PC-3 (cell line): ENCODE results near the gene ZSCAN2. TPM values are rescaled to one million over a fixed set of nuclear protein-coding genes. Genes with fewer than 3 reads are reported as not detected.

Experiments used
- ATAC-seq: fragments of 200-7000 bp; cut with Tn5 transposase; 2 replicates; pipeline ENCODE4 v1.9.1; 2020; ENCODE audit warnings: mild to moderate bottlenecking, moderate library complexity
- BruUV-seq: library from RNA; stranded (reverse); fragments of 400-500 nt; replicated peaks from 2 replicates; lab custom pipeline; 2021; lab: Mats Ljungman, UMichigan
- CTCF ChIA-PET: fragments of 300-600 bp; sonication (Branson Sonifier 250); formaldehyde crosslinking; loops from one replicate; lab custom pipeline; 2022; ENCODE audit warnings: antibody characterized with exemption; lab: Charles Lee
- POLR2A ChIA-PET: fragments of 300-600 bp; sonication (Branson Sonifier 250); formaldehyde crosslinking; loops from one replicate; lab custom pipeline; 2022; ENCODE audit warnings: antibody characterized with exemption; ENCODE audit not compliant: unreplicated experiment; lab: Charles Lee
- DNase-seq: peaks from one replicate; pipeline ENCODE4 v3.0.0-alpha.2; 2015
- H2AFZ ChIP-seq: fragments of 300-600 bp; sonication (generic); 2 replicates; pipeline ENCODE4 v1.6.0; 2016; ENCODE audit warnings: antibody characterized with exemption, low read length
- H3F3A ChIP-seq: fragments of 300-600 bp; sonication (generic); one replicate; pipeline ENCODE4 v1.6.0; 2017; ENCODE audit warnings: antibody characterized with exemption, low read length, control low read depth, mild to moderate bottlenecking; ENCODE audit not compliant: unreplicated experiment
- H3K27ac ChIP-seq: fragments of 300-600 bp; sonication (generic); 2 replicates; pipeline ENCODE4 v1.5.1; 2016; ENCODE audit warnings: mild to moderate bottlenecking, low read length
- H3K27me3 ChIP-seq: fragments of 300-600 bp; sonication (generic); 2 replicates; pipeline ENCODE4 v1.6.1; 2016; ENCODE audit warnings: low read length, mixed read lengths
- H3K36me3 ChIP-seq: fragments of 300-600 bp; sonication (generic); 2 replicates; pipeline ENCODE4 v1.6.1; 2016; ENCODE audit warnings: low read depth, mixed run types, low read length, mixed read lengths
- H3K4me1 ChIP-seq: fragments of 300-600 bp; sonication (generic); 2 replicates; pipeline ENCODE4 v1.5.1; 2016; ENCODE audit warnings: low read length; ENCODE audit not compliant: insufficient read depth
- H3K4me2 ChIP-seq: fragments of 300-600 bp; sonication (generic); 2 replicates; pipeline ENCODE4 v1.6.0; 2016; ENCODE audit warnings: low read length
- H3K4me3 ChIP-seq: fragments of 300-600 bp; sonication (generic); 2 replicates; pipeline ENCODE4 v1.5.1; 2016; ENCODE audit warnings: mild to moderate bottlenecking, low read length, mixed read lengths
- H3K79me2 ChIP-seq: fragments of 300-600 bp; sonication (generic); 2 replicates; pipeline ENCODE4 v1.6.1; 2017; ENCODE audit warnings: low read length, mixed read lengths
- H3K9ac ChIP-seq: fragments of 300-600 bp; sonication (generic); 2 replicates; pipeline ENCODE4 v1.6.0; 2016; ENCODE audit warnings: mild to moderate bottlenecking, low read length
- H3K9me2 ChIP-seq: fragments of 300-600 bp; sonication (generic); replicated peaks from 2 replicates; pipeline ENCODE4 v1.6.1; 2016; ENCODE audit warnings: mixed run types, low read length, mixed read lengths
- H3K9me3 ChIP-seq: fragments of 300-600 bp; sonication (generic); 2 replicates; pipeline ENCODE4 v1.6.1; 2016; ENCODE audit warnings: low read length, mixed read lengths
- H4K20me1 ChIP-seq: fragments of 300-600 bp; sonication (generic); 2 replicates; pipeline ENCODE4 v1.6.1; 2016; ENCODE audit warnings: low read length, mixed read lengths
- CTCF ChIP-seq: fragments of 300-600 bp; sonication (generic); conservative IDR thresholded peaks from 2 replicates; pipeline ENCODE4 v1.5.1; 2017; ENCODE audit warnings: antibody characterized with exemption, low read depth, mild to moderate bottlenecking, low read length
- EZH2 ChIP-seq: fragments of 300-600 bp; sonication (generic); IDR thresholded peaks from one replicate; pipeline ENCODE4 v1.6.1; 2017; ENCODE audit warnings: antibody characterized with exemption, mild to moderate bottlenecking, low read length; ENCODE audit not compliant: unreplicated experiment
- EZH2phosphoT487 ChIP-seq: fragments of 300-600 bp; sonication (generic); IDR thresholded peaks from 2 replicates; pipeline ENCODE4 v1.6.1; 2018; ENCODE audit warnings: mild to moderate bottlenecking, antibody characterized with exemption, low read length, borderline replicate concordance
- intact Hi-C: fragments of 100-400 bp; cut with micrococcal nuclease; formaldehyde crosslinking; loops from 2 replicates; pipeline ENCODE4 v1.9.0; 2023
- total RNA-seq: library from RNA; depleted of rRNA; stranded (reverse); fragments of >200 nt; gene quantifications from 2 replicates; pipeline ENCODE4 v1.2.3, GENCODE V29; 2014

The ZSCAN2 gene
- total RNA-seq, 1 experiment from 2014 or later, result 15.0 TPM

GRCh38 chr15:84597296-84597695 is 3.5 kb upstream of the ZSCAN2 start:
- POLR2A ChIA-PET, result no interaction called here
- peaks cover 13% of the 10 kb centered on the region for H3K79me2 ChIP-seq
- no peak overlapping the region for H3K4me3 ChIP-seq
- ATAC-seq, result no peak
- peaks cover 8% of the 10 kb centered on the region; the same call in 1 of the 2 replicates for H3K4me1 ChIP-seq
- H3K9me2 ChIP-seq, result no peaks in the 10 kb centered on the region
- TF ChIP-seq EZH2 (no peak), CTCF (no peak)
- DNase-seq, result no peak
- H3K4me2 ChIP-seq, result no peak overlapping the region
- intact Hi-C loops, result no loop called here
- H3K27ac ChIP-seq, result no peak overlapping the region
- no peaks in the 10 kb centered on the region for H3K36me3 ChIP-seq
- H3K9ac ChIP-seq, result no peak overlapping the region
- H3F3A ChIP-seq, result no peaks in the 10 kb centered on the region
- no peaks in the 10 kb centered on the region for H4K20me1 ChIP-seq
- no peak overlapping the region for H2AFZ ChIP-seq
- CTCF ChIA-PET, result no interaction called here
- no peaks in the 10 kb centered on the region for H3K9me3 ChIP-seq
- BruUV-seq, result no TSS peak
- no peaks in the 10 kb centered on the region for H3K27me3 ChIP-seq

GRCh38 chr15:84598250-84598649 is 2.6 kb upstream of the ZSCAN2 start:
- ChIA-PET POLR2A (no interaction called here), CTCF (no interaction called here)
- no peak overlapping the region for H3K27ac ChIP-seq
- H4K20me1 ChIP-seq, result no peaks in the 10 kb centered on the region
- no peaks in the 10 kb centered on the region for H3K27me3 ChIP-seq
- H3K4me3 ChIP-seq, result no peak overlapping the region
- no peaks in the 10 kb centered on the region for H3K36me3 ChIP-seq
- peaks cover 19% of the 10 kb centered on the region for H3K79me2 ChIP-seq
- no peak overlapping the region for H3K4me2 ChIP-seq
- intact Hi-C loops, result no loop called here
- no peaks in the 10 kb centered on the region for H3K9me3 ChIP-seq
- H3K9me2 ChIP-seq, result no peaks in the 10 kb centered on the region
- TF ChIP-seq CTCF, result no peak
- ATAC-seq (no peak), DNase-seq (no peak)
- no peak overlapping the region for H3K9ac ChIP-seq
- no TSS peak for BruUV-seq
- no peak overlapping the region for H2AFZ ChIP-seq
- H3F3A ChIP-seq, result no peaks in the 10 kb centered on the region
- peaks cover 8% of the 10 kb centered on the region; the same call in 1 of the 2 replicates for H3K4me1 ChIP-seq

- H3K9me3 ChIP-seq, result no peaks in the 10 kb centered on the region
- BruUV-seq, result no TSS peak
- POLR2A ChIA-PET, result interaction anchor here (0.5 kb wide), 2 partner anchors 70 to 381 kb away, joined by 3 to 4 read pairs; no protein-coding TSS in a partner anchor
Observed at GRCh38 chr15:84598993-84599392, 1.8 kb upstream of the ZSCAN2 start.

More at GRCh38 chr15:84598993-84599392, 1.8 kb upstream of the ZSCAN2 start:
- no peak overlapping the region for H2AFZ ChIP-seq
- peaks cover 19% of the 10 kb centered on the region for H3K79me2 ChIP-seq
- intact Hi-C loops, result loop anchor here (1.0 kb wide), 1 partner anchor 39 kb away; no protein-coding TSS in a partner anchor
- no peaks in the 10 kb centered on the region for H3K27me3 ChIP-seq
- CTCF ChIA-PET, result interaction anchor here (0.5 to 1.0 kb wide), 3 partner anchors 30 to 59 kb away, joined by 4 to 9 read pairs (median 9); partner anchors contain the start of gene NMB
- H3K36me3 ChIP-seq, result peaks cover under 1% of the 10 kb centered on the region; the same call in 1 of the 2 replicates
- no peak overlapping the region for H3K4me3 ChIP-seq
- ATAC-seq, result peak; percentile 16; the same call in 1 of the 2 replicates
- H3K27ac ChIP-seq, result no peak overlapping the region
- no peaks in the 10 kb centered on the region for H3K9me2 ChIP-seq
- no peaks in the 10 kb centered on the region for H3F3A ChIP-seq
- no peak overlapping the region for H3K4me2 ChIP-seq
- no peak overlapping the region for H3K9ac ChIP-seq
- H4K20me1 ChIP-seq, result no peaks in the 10 kb centered on the region
- peaks cover 8% of the 10 kb centered on the region; the same call in 1 of the 2 replicates for H3K4me1 ChIP-seq
- DNase-seq, result peak; percentile 62
- TF ChIP-seq EZH2phosphoT487, result no peak
- TF ChIP-seq CTCF, result peak; percentile 91
